ENCODE data around the gene C1orf198. TPM values are rescaled to one million over a fixed set of nuclear protein-coding genes. Genes with fewer than 3 reads are reported as not detected.

C1orf198 gene
- total and polyA plus RNA-seq, 2 of the 4 experiments (the other 2 are of a cell fraction), result 67.4 to 76.2 TPM

GRCh38 chr1:230858918-230859729 is 9.2 kb downstream of the C1orf198 start:
- no peak overlapping the region for H2AFZ ChIP-seq (replicated peaks; ENCODE audit: low read length, poor library complexity)
- H2AK9ac ChIP-seq (replicated peaks; ENCODE audit: low read depth, low read length, poor library complexity), result peak overlapping the region; percentile 68
- peaks cover 47% of the 10 kb centered on the region for H3K4me1 ChIP-seq (ENCODE audit: control insufficient read depth, insufficient read depth, low read length)
- H3K56ac ChIP-seq (ENCODE audit: extremely low read depth, insufficient read depth, low read length), result peak overlapping the region; percentile 30; the same call in 1 of the 2 replicates
- no peak overlapping the region for H3K4me3 ChIP-seq (ENCODE audit: insufficient read depth, low read depth, low read length)
- peak overlapping the region in 1 of 2 experiments; percentile 53; a peak in 3 of 4 replicates for H4K8ac ChIP-seq (ENCODE audit: low read depth in 2 of 2, low read length in 2 of 2)
- peak overlapping the region; percentile 76 for H2BK20ac ChIP-seq (ENCODE audit: low read depth, low read length)
- peak overlapping the region; percentile 71 for H2BK5ac ChIP-seq (ENCODE audit: low read depth, low read length, poor library complexity, severe bottlenecking)
- no peaks in the 10 kb centered on the region for H3K9me3 ChIP-seq (ENCODE audit: control insufficient read depth, insufficient read depth, low read length)
- in situ Hi-C loops (cut with MboI; ENCODE audit: low sequenced_read_pairs) (loop anchor here (25.0 kb wide), 1 partner anchor 772 kb away; no protein-coding TSS in a partner anchor), dilution Hi-C loops (cut with HindIII; ENCODE audit: low sequenced_read_pairs, unreplicated experiment) (no loop called here), intact Hi-C loops (cut with micrococcal nuclease) (no loop called here)
- no TSS peak for BruUV-seq (replicated peaks)
- H3K9ac ChIP-seq (ENCODE audit: low read depth, low read length), result peak overlapping the region; percentile 43
- peak overlapping the region; percentile 73 for H3K4ac ChIP-seq (ENCODE audit: low read depth, low read length)
- H4K20me1 ChIP-seq (ENCODE audit: insufficient read depth, low read length), result peaks cover 74% of the 10 kb centered on the region
- H3K79me1 ChIP-seq (ENCODE audit: low read depth in 1 of 2, low read length in 2 of 2), result peaks cover 27 to 90% of the 10 kb centered on the region in 2 experiments
- WGBS, 2 experiments (ENCODE audit: extremely low coverage in 2 of 2, insufficient read length in 1 of 2), result 31% methylated on average over 5 of the region's 12 CpGs; no CpG with 5 or more reads in 1 of the 2 experiments
- H3K9me1 ChIP-seq (ENCODE audit: insufficient read depth, low read length), result peaks cover 45% of the 10 kb centered on the region
- H2BK120ac ChIP-seq (ENCODE audit: low read depth, low read length), result peak overlapping the region; percentile 72
- ChIA-PET POLR2A (ENCODE audit: unreplicated experiment) (no interaction called here), CTCF (interaction anchor here (0.5 to 1.3 kb wide), 2 partner anchors 11 to 206 kb away, joined by 3 to 4 read pairs; no protein-coding TSS in a partner anchor)
- H3K14ac ChIP-seq (replicated peaks; ENCODE audit: low read depth, low read length), result peak overlapping the region; percentile 47
- H3K27ac ChIP-seq (ENCODE audit: insufficient read depth, low read length), result peak overlapping the region; percentile 85
- peak; percentile 18 for ATAC-seq (ENCODE audit: low read depth)
- H3K27me3 ChIP-seq (ENCODE audit: control insufficient read depth, insufficient read depth, low read length), result no peaks in the 10 kb centered on the region
- H3K23ac ChIP-seq (ENCODE audit: low read depth, low read length), result peak overlapping the region; percentile 78
- peaks cover 14% of the 10 kb centered on the region for H3K36me3 ChIP-seq (ENCODE audit: control insufficient read depth, insufficient read depth, low read length)
- peak overlapping the region; percentile 61 for H3K18ac ChIP-seq (ENCODE audit: low read depth, low read length)
- peak; percentile 84 for DNase-seq
- peak overlapping the region; percentile 61 for H3K4me2 ChIP-seq (ENCODE audit: low read depth, low read length)
- H4K91ac ChIP-seq (ENCODE audit: insufficient read depth, low read depth, low read length), result peak overlapping the region; percentile 30
- H4K5ac ChIP-seq (ENCODE audit: low read depth, low read length), result 0 out of 2 replicates have a peak overlapping the region, but pooled peaks have one; percentile 23
- H2BK15ac ChIP-seq (ENCODE audit: low read depth, low read length), result peak overlapping the region; percentile 58; the same call in 2 of the 3 replicates
- peak overlapping the region; percentile 85; the same call in 1 of the 2 replicates for H2AK5ac ChIP-seq (ENCODE audit: low read depth, low read length)
- TF ChIP-seq MXI1 (IDR thresholded peaks at IDR 0.05; ENCODE audit: borderline replicate concordance, low read depth, low read length) (peak; percentile 42; the same call in 1 of the 2 replicates), SMC3 (IDR thresholded peaks at IDR 0.05; ENCODE audit: low read depth, low read length) (no peak), ELK1 (IDR thresholded peaks at IDR 0.05; ENCODE audit: borderline replicate concordance, low read depth, low read length) (no peak), MAFK (IDR thresholded peaks at IDR 0.05; ENCODE audit: low read depth, low read length) (no peak), RFX5 (IDR thresholded peaks at IDR 0.05; ENCODE audit: low read depth, low read length) (no peak), CHD1 (IDR thresholded peaks at IDR 0.05; ENCODE audit: low read depth, low read length) (no peak), MAZ (IDR thresholded peaks at IDR 0.05; ENCODE audit: borderline replicate concordance, low read depth, low read length) (no peak), USF2 (IDR thresholded peaks at IDR 0.05; ENCODE audit: low read depth, low read length) (no peak), FOS (IDR thresholded peaks at IDR 0.05; ENCODE audit: low read depth, low read length) (0 out of 2 replicates have a peak, but pooled peaks have one; percentile 15), CTCF (conservative IDR thresholded peaks at IDR 0.05; ENCODE audit: low read depth, low read length) (no peak), RAD21 (IDR thresholded peaks at IDR 0.05; ENCODE audit: low read length) (no peak), POLR2A (IDR thresholded peaks at IDR 0.05; ENCODE audit: low read depth, low read length) (no peak), NFE2L2 (IDR thresholded peaks at IDR 0.05; ENCODE audit: low read depth, low read length) (no peak)

Measured in IMR-90 (cell line).